Endodermal cell (in vitro differentiated cells): ENCODE results near the gene IGSF9B. TPM values are rescaled to one million over a fixed set of nuclear protein-coding genes. Genes with fewer than 3 reads are reported as not detected.

Experiments used
- DNase-seq: peaks from one replicate; pipeline ENCODE4 v3.0.0-alpha.2; 2017
- H3K27ac ChIP-seq: 2 replicates; pipeline ENCODE4 v1.5.1; 2013; ENCODE audit warnings: mild to moderate bottlenecking, low read depth, low read length, moderate library complexity
- H3K27me3 ChIP-seq: 2 replicates; pipeline ENCODE4 v1.6.1; 2013; ENCODE audit warnings: mild to moderate bottlenecking, low read length, moderate library complexity; ENCODE audit not compliant: insufficient read depth, control insufficient read depth, poor library complexity, severe bottlenecking
- H3K36me3 ChIP-seq: 2 replicates; pipeline ENCODE4 v1.7.0; 2013; ENCODE audit warnings: mild to moderate bottlenecking, low read length, moderate library complexity; ENCODE audit not compliant: control insufficient read depth, insufficient read depth
- H3K4me1 ChIP-seq: one replicate; pipeline ENCODE4 v1.7.0; 2013; ENCODE audit warnings: low read length; ENCODE audit not compliant: control insufficient read depth, insufficient read depth
- H3K4me3 ChIP-seq: 2 replicates; pipeline ENCODE4 v1.5.1; 2013; ENCODE audit warnings: mild to moderate bottlenecking, low read length, moderate library complexity
- H3K9ac ChIP-seq: 2 replicates; pipeline ENCODE4 v1.6.1; 2013; ENCODE audit warnings: mild to moderate bottlenecking, low read length, moderate library complexity; ENCODE audit not compliant: poor library complexity, severe bottlenecking; ENCODE audit errors: extremely low read depth
- H3K9me3 ChIP-seq: 2 replicates; pipeline ENCODE4 v1.6.1; 2013; ENCODE audit warnings: mild to moderate bottlenecking, low read length, moderate library complexity; ENCODE audit not compliant: control insufficient read depth
- H3K27ac Mint-ChIP-seq: 2 replicates; pipeline ENCODE4 v1.8.0; 2020; ENCODE audit warnings: mixed read lengths
- H3K27me3 Mint-ChIP-seq: 2 replicates; pipeline ENCODE4 v1.8.0; 2021; ENCODE audit warnings: mild to moderate bottlenecking, mixed read lengths; ENCODE audit not compliant: insufficient read depth
- H3K36me3 Mint-ChIP-seq: 2 replicates; pipeline ENCODE4 v1.8.0; 2020; ENCODE audit warnings: low read depth, mixed read lengths
- H3K4me1 Mint-ChIP-seq: 2 replicates; pipeline ENCODE4 v1.8.0; 2020; ENCODE audit warnings: mixed read lengths
- H3K4me3 Mint-ChIP-seq: 2 replicates; pipeline ENCODE4 v1.8.0; 2020; ENCODE audit warnings: mild to moderate bottlenecking, moderate library complexity, mixed read lengths
- H3K9me3 Mint-ChIP-seq: 2 replicates; pipeline ENCODE4 v1.8.0; 2020; ENCODE audit warnings: mild to moderate bottlenecking, mixed read lengths
- CTCF ChIP-seq: fragments of 200-600 bp; sonication (generic); conservative IDR thresholded peaks from 2 replicates; pipeline ENCODE4 v1.5.0; 2021; ENCODE audit warnings: antibody characterized with exemption, mild to moderate bottlenecking
- WGBS, 2 experiments: methylation state at CpG; one replicate each; pipeline versions ENCODE4 v1.1.5 to v1.1.7; 2013; ENCODE audit warnings: missing lambda C conversion rate in 2 of 2, mixed read lengths in 1 of 2; ENCODE audit not compliant: insufficient coverage in 1 of 2, insufficient read length in 1 of 2; 5-methylcytosine and 5-hydroxymethylcytosine counted together
- total RNA-seq, 2 donors: library from RNA; stranded (reverse); fragmentation: NEBNext Ultra II Directional in 1 of 2; extraction: Animal tissue kit (Norgen Biotek cat#: 25700) in 1 of 2; gene quantifications; 2 replicates in 1 of 2; 3 replicates in 1 of 2; pipeline ENCODE4 v1.2.1, GENCODE V29; 2021

Gene IGSF9B
- total RNA-seq, 2 donors from 2014 or later: 14.1 to 23.0 TPM

- 95 to 97% methylated on average over 12 to 47 of the region's 47 CpGs for WGBS, 2 experiments
- no peaks in the 10 kb centered on the region for H3K9me3 Mint-ChIP-seq
- peak overlapping the region; percentile 53 for H3K4me3 Mint-ChIP-seq
- H3K27me3 Mint-ChIP-seq: no peaks in the 10 kb centered on the region
- Histone ChIP-seq H3K4me3 (no peak overlapping the region), H3K27ac (no peak overlapping the region), H3K9me3 (no peaks in the 10 kb centered on the region), H3K27me3 (no peaks in the 10 kb centered on the region), H3K36me3 (no peaks in the 10 kb centered on the region), H3K4me1 (no peaks in the 10 kb centered on the region), H3K9ac (no peak overlapping the region)
- DNase-seq: no peak
- H3K27ac Mint-ChIP-seq: no peak overlapping the region
- TF ChIP-seq CTCF: no peak
- H3K36me3 Mint-ChIP-seq: peaks cover 17% of the 10 kb centered on the region
- no peaks in the 10 kb centered on the region for H3K4me1 Mint-ChIP-seq
Observed at GRCh38 chr11:133920109-133920990, 36.4 kb downstream of the IGSF9B start.

GRCh38 chr11:133919330-133920108 lies 37.2 kb downstream of the IGSF9B start:
- Histone ChIP-seq H3K27me3 (no peaks in the 10 kb centered on the region), H3K4me3 (no peak overlapping the region), H3K9ac (no peak overlapping the region), H3K36me3 (no peaks in the 10 kb centered on the region), H3K4me1 (no peaks in the 10 kb centered on the region), H3K9me3 (no peaks in the 10 kb centered on the region), H3K27ac (no peak overlapping the region)
- H3K4me1 Mint-ChIP-seq: no peaks in the 10 kb centered on the region
- no peaks in the 10 kb centered on the region for H3K27me3 Mint-ChIP-seq
- H3K4me3 Mint-ChIP-seq: peak overlapping the region; percentile 53
- H3K27ac Mint-ChIP-seq: no peak overlapping the region
- WGBS, 2 experiments: 95 to 98% methylated on average over 31 to 66 of the region's 66 CpGs
- H3K9me3 Mint-ChIP-seq: no peaks in the 10 kb centered on the region
- peak; percentile 70 for DNase-seq
- H3K36me3 Mint-ChIP-seq: peaks cover 15% of the 10 kb centered on the region
- TF ChIP-seq CTCF: no peak

GRCh38 chr11:133918608-133919260 lies 38.0 kb downstream of the IGSF9B start:
- no peak for TF ChIP-seq CTCF
- H3K27me3 Mint-ChIP-seq: no peaks in the 10 kb centered on the region
- Histone ChIP-seq H3K27me3 (no peaks in the 10 kb centered on the region), H3K4me3 (no peak overlapping the region), H3K9me3 (no peaks in the 10 kb centered on the region), H3K36me3 (no peaks in the 10 kb centered on the region), H3K4me1 (no peaks in the 10 kb centered on the region), H3K9ac (no peak overlapping the region), H3K27ac (no peak overlapping the region)
- H3K4me1 Mint-ChIP-seq: no peaks in the 10 kb centered on the region
- H3K4me3 Mint-ChIP-seq: peak overlapping the region; percentile 53
- no peaks in the 10 kb centered on the region for H3K9me3 Mint-ChIP-seq
- H3K36me3 Mint-ChIP-seq: peaks cover 15% of the 10 kb centered on the region
- no peak overlapping the region for H3K27ac Mint-ChIP-seq
- WGBS, 2 experiments: 47 to 80% methylated on average over 7 to 24 of the region's 26 CpGs
- DNase-seq: peak; percentile 87
